HCT116 (cell line): Measurements from ENCODE around the gene LRRC71. TPM values are rescaled to one million over a fixed set of nuclear protein-coding genes. Genes with fewer than 3 reads are reported as not detected.

Experiments
- ATAC-seq: fragments of 200-7000 bp; cut with Tn5 transposase; 2 replicates; pipeline ENCODE4 v1.9.1; 2020; ENCODE audit warnings: mild to moderate bottlenecking, moderate library complexity
- BruUV-seq: library from RNA; stranded (reverse); fragments of 400-500 nt; replicated peaks from 2 replicates; lab custom pipeline; 2021; lab: Mats Ljungman, UMichigan
- CTCF ChIA-PET: fragments of 300-600 bp; sonication (Branson Sonifier 250); formaldehyde crosslinking; loops from one replicate; lab custom pipeline; 2021; ENCODE audit warnings: antibody characterized with exemption; lab: Charles Lee
- POLR2A ChIA-PET: fragments of 300-600, 350-600 bp; sonication (Branson Sonifier 250); formaldehyde crosslinking; loops from one replicate; lab custom pipeline; 2021; ENCODE audit warnings: antibody characterized with exemption; lab: Charles Lee
- RAD21 ChIA-PET, 2 experiments: fragments of 300-600 bp; sonication (Branson Sonifier 250); formaldehyde crosslinking; loops; one replicate each; lab custom pipeline; 2023; ENCODE audit warnings: low total read pairs in 2 of 2; ENCODE audit not compliant: uncharacterized antibody in 2 of 2, unreplicated experiment in 2 of 2, low non-redundant PET in 1 of 2; lab: Charles Lee
- DNase-seq: peaks from one replicate; pipeline ENCODE4 v3.0.0-alpha.2; 2010; ENCODE audit warnings: low read depth, low spot score
- H2AFZ ChIP-seq: fragments of 200-600 bp; shearing (Covaris generic), sonication (generic); 2 replicates; pipeline ENCODE4 v1.6.1; 2017; ENCODE audit warnings: low read depth, mixed run types, mixed read lengths, antibody characterized with exemption, low read length; ENCODE audit not compliant: poor library complexity, severe bottlenecking
- H3K27ac ChIP-seq: 2 replicates; pipeline ENCODE4 v1.5.1; 2012; ENCODE audit warnings: low read depth, low read length
- H3K27me3 ChIP-seq: fragments of 200-600 bp; sonication (generic); 2 replicates; pipeline ENCODE4 v1.6.1; 2016; ENCODE audit warnings: mixed run types, low read length, mixed read lengths; ENCODE audit not compliant: insufficient read depth
- H3K36me3 ChIP-seq, 2 experiments: fragments of 200-500 bp in 1 of 2; fragments of 200-600 bp in 1 of 2; sonication (Bioruptor generic) in 1 of 2; sonication (generic) in 1 of 2; 2 replicates each; pipeline versions ENCODE4 v1.5.1 to v1.6.1; 2014 to 2016; ENCODE audit warnings: low read length in 2 of 2, inconsistent platforms in 1 of 2, mixed read lengths in 1 of 2, mixed run types in 1 of 2; ENCODE audit not compliant: insufficient read depth in 2 of 2, control insufficient read depth in 1 of 2
- H3K4me1 ChIP-seq, 2 experiments: fragments of 200-600 bp in 1 of 2; sonication (generic) in 1 of 2; 2 replicates each; pipeline versions ENCODE4 v1.5.1 to v1.6.1; 2012 to 2017; ENCODE audit warnings: low read length in 2 of 2, inconsistent platforms in 1 of 2, mild to moderate bottlenecking in 1 of 2, mixed read lengths in 1 of 2, mixed run types in 1 of 2, moderate library complexity in 1 of 2; ENCODE audit not compliant: insufficient read depth in 2 of 2, control insufficient read depth in 1 of 2
- H3K4me2 ChIP-seq: fragments of 200-600 bp; sonication (generic); 2 replicates; pipeline ENCODE4 v1.6.1; 2017; ENCODE audit warnings: mixed run types, low read length, mixed read lengths
- H3K4me3 ChIP-seq, 2 experiments: fragments of 200-600 bp in 1 of 2; sonication (generic) in 1 of 2; replicated peaks in 1 of 2; 2 replicates each; pipeline ENCODE4 v1.5.1; 2011 to 2016; ENCODE audit warnings: low read length in 2 of 2, control low read depth in 1 of 2, low read depth in 1 of 2, mild to moderate bottlenecking in 1 of 2, mixed read lengths in 1 of 2, mixed run types in 1 of 2
- H3K79me2 ChIP-seq: fragments of 200-600 bp; sonication (generic); 2 replicates; pipeline ENCODE4 v1.6.1; 2017; ENCODE audit warnings: mild to moderate bottlenecking, mixed run types, low read length, moderate library complexity, mixed read lengths; ENCODE audit not compliant: insufficient read depth
- H3K9ac ChIP-seq: fragments of 200-600 bp; sonication (generic); 2 replicates; pipeline ENCODE4 v1.6.1; 2016; ENCODE audit warnings: low read length, mixed read lengths
- H3K9me2 ChIP-seq: fragments of 200-600 bp; sonication (generic), shearing (Covaris generic); 2 replicates; pipeline ENCODE4 v1.6.1; 2017; ENCODE audit warnings: mixed run types, mild to moderate bottlenecking, moderate library complexity; ENCODE audit not compliant: insufficient read depth
- H3K9me3 ChIP-seq, 2 experiments: fragments of 200-500 bp in 1 of 2; fragments of 200-600 bp in 1 of 2; sonication (Bioruptor generic) in 1 of 2; sonication (generic) in 1 of 2; 2 replicates each; pipeline ENCODE4 v1.6.1; 2014 to 2017; ENCODE audit warnings: low read length in 2 of 2, mixed read lengths in 2 of 2, inconsistent platforms in 1 of 2, low read depth in 1 of 2, mild to moderate bottlenecking in 1 of 2, mixed run types in 1 of 2, moderate library complexity in 1 of 2; ENCODE audit not compliant: control insufficient read depth in 1 of 2, insufficient read depth in 1 of 2
- H4K20me1 ChIP-seq: fragments of 200-600 bp; sonication (generic), shearing (Covaris generic); 2 replicates; pipeline ENCODE4 v1.6.1; 2017; ENCODE audit warnings: mixed run types, mild to moderate bottlenecking, moderate library complexity; ENCODE audit not compliant: insufficient read depth
- ATF3 ChIP-seq: IDR thresholded peaks from 2 replicates; pipeline ENCODE4 v1.6.1; 2012
- CBX3 ChIP-seq: IDR thresholded peaks from 2 replicates; pipeline ENCODE4 v1.6.1; 2012; ENCODE audit warnings: low read depth
- CEBPB ChIP-seq: IDR thresholded peaks from 2 replicates; pipeline ENCODE4 v1.6.1; 2012; ENCODE audit warnings: low read depth
- ELF1 ChIP-seq: IDR thresholded peaks from 2 replicates; pipeline ENCODE4 v1.6.1; 2012; ENCODE audit warnings: low read depth, borderline replicate concordance
- EZH2 ChIP-seq: fragments of 200-600 bp; sonication (generic); IDR thresholded peaks from 2 replicates; pipeline ENCODE4 v1.6.1; 2017; ENCODE audit warnings: antibody characterized with exemption, mixed run types
- EZH2phosphoT487 ChIP-seq: fragments of 200-600 bp; IDR thresholded peaks from 2 replicates; pipeline ENCODE4 v1.6.1; 2018; ENCODE audit warnings: antibody characterized with exemption, borderline replicate concordance
- JUND ChIP-seq: IDR thresholded peaks from 2 replicates; pipeline ENCODE4 v1.6.1; 2012
- MAX ChIP-seq: IDR thresholded peaks from 2 replicates; pipeline ENCODE4 v1.6.1; 2012
- POLR2A ChIP-seq: IDR thresholded peaks from 2 replicates; pipeline ENCODE4 v1.7.0; 2011; ENCODE audit warnings: borderline replicate concordance; ENCODE audit not compliant: insufficient read depth, insufficient read length; ENCODE audit errors: extremely low read depth
- POLR2AphosphoS5 ChIP-seq: IDR thresholded peaks from 2 replicates; pipeline ENCODE4 v1.6.1; 2011; ENCODE audit warnings: mild to moderate bottlenecking, low read depth, low read length, moderate library complexity
- REST ChIP-seq: IDR thresholded peaks from 2 replicates; pipeline ENCODE4 v1.6.1; 2012; ENCODE audit warnings: low read depth
- SIN3A ChIP-seq: IDR thresholded peaks from 2 replicates; pipeline ENCODE4 v1.6.1; 2012; ENCODE audit warnings: low read depth
- SRF ChIP-seq: IDR thresholded peaks from 2 replicates; pipeline ENCODE4 v1.6.1; 2012; ENCODE audit warnings: low read depth
- TCF7L2 ChIP-seq: IDR thresholded peaks from 2 replicates; pipeline ENCODE4 v1.7.0; 2011; ENCODE audit warnings: borderline replicate concordance, inconsistent platforms; ENCODE audit not compliant: insufficient read depth, insufficient read length; ENCODE audit errors: extremely low read depth
- YY1 ChIP-seq: IDR thresholded peaks from 2 replicates; pipeline ENCODE4 v1.6.1; 2011; ENCODE audit warnings: low read length, low read depth, moderate library complexity, mild to moderate bottlenecking; ENCODE audit not compliant: insufficient replicate concordance; ENCODE audit errors: extremely low read depth
- ZBTB33 ChIP-seq: IDR thresholded peaks from 2 replicates; pipeline ENCODE4 v1.6.1; 2011; ENCODE audit warnings: mild to moderate bottlenecking, low read length, moderate library complexity; ENCODE audit not compliant: insufficient replicate concordance; ENCODE audit errors: extremely low read depth
- ZFX ChIP-seq: fragments of 450-650 bp; IDR thresholded peaks from 2 replicates; pipeline ENCODE4 v1.6.1; 2017
- intact Hi-C: fragments of 100-400 bp; cut with micrococcal nuclease; formaldehyde crosslinking; loops from 2 replicates; pipeline ENCODE4 v1.10.0; 2022
- total RNA-seq: library from RNA; stranded (reverse); gene quantifications from one replicate; pipeline ENCODE4 v1.2.1, GENCODE V29; 2021; ENCODE audit not compliant: unreplicated experiment

The LRRC71 gene
- total RNA-seq, 1 experiment from 2014 or later = not detected

DNA sequence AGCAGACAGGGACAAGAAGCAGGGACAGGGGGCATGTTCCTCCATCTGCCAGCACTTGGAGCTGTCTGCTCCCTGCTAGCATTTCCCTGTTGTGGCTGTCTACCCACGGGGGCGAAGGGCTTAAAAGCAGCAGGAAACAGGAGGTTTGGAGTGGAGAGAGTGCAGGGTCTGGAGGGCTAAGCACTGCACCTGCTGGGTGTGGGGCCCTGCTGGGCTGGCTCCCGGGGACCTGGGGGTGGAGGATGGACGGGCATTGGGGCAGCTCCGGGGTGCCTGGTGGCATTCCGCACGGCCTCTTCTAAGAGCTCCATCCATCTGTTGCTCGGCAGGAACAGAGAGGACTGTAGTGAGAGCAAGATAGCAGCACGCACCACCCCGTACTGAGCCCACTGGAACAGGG, 21.2 kb downstream of the LRRC71 start:
- BruUV-seq = no TSS peak
- Histone ChIP-seq H3K4me2 (no peak overlapping the region), H3K4me1 (peaks cover 0 to 7% of the 10 kb centered on the region in 2 experiments; a peak in 1 of 4 replicates), H3K27me3 (no peaks in the 10 kb centered on the region), H3K79me2 (no peaks in the 10 kb centered on the region), H4K20me1 (no peaks in the 10 kb centered on the region), H3K27ac (no peak overlapping the region), H3K36me3 (peaks cover 13 to 19% of the 10 kb centered on the region in 2 experiments), H2AFZ (no peak overlapping the region), H3K9me2 (no peaks in the 10 kb centered on the region), H3K9ac (no peak overlapping the region), H3K9me3 (no peaks in the 10 kb centered on the region), H3K4me3 (no peak overlapping the region)
- TF ChIP-seq ZBTB33 = no peak
- no peak for TF ChIP-seq SRF
- no peak for TF ChIP-seq TCF7L2
- no peak for TF ChIP-seq POLR2AphosphoS5
- no peak for DNase-seq
- CTCF ChIA-PET = no interaction called here
- POLR2A ChIA-PET = no interaction called here
- no peak for ATAC-seq
- intact Hi-C loops = no loop called here
- RAD21 ChIA-PET = no interaction called here

- no peak overlapping the region for H2AFZ ChIP-seq
- H3K27ac ChIP-seq = no peak overlapping the region
- peaks cover 16 to 23% of the 10 kb centered on the region in 2 experiments for H3K36me3 ChIP-seq
- ATAC-seq (no peak), DNase-seq (no peak)
- H3K27me3 ChIP-seq = no peaks in the 10 kb centered on the region
- ChIA-PET POLR2A (no interaction called here), RAD21 (no interaction called here), CTCF (no interaction called here)
- intact Hi-C loops = no loop called here
- peaks cover 0 to 7% of the 10 kb centered on the region in 2 experiments; a peak in 1 of 4 replicates for H3K4me1 ChIP-seq
- no TSS peak for BruUV-seq
- H3K4me2 ChIP-seq = no peak overlapping the region
- H3K9me3 ChIP-seq = no peaks in the 10 kb centered on the region
- no peaks in the 10 kb centered on the region for H3K9me2 ChIP-seq
- H3K79me2 ChIP-seq = no peaks in the 10 kb centered on the region
- no peak overlapping the region for H3K4me3 ChIP-seq
- no peaks in the 10 kb centered on the region for H4K20me1 ChIP-seq
- no peak overlapping the region for H3K9ac ChIP-seq
- TF ChIP-seq POLR2AphosphoS5 (no peak), POLR2A (no peak), SIN3A (no peak), CEBPB (no peak), JUND (no peak), EZH2phosphoT487 (no peak), ZFX (no peak), ATF3 (no peak), ELF1 (no peak), EZH2 (no peak), CBX3 (no peak), MAX (no peak), TCF7L2 (no peak), YY1 (no peak), REST (no peak)
Observed at GRCh38 chr1:156942176-156942575, 21.7 kb downstream of the LRRC71 start.
